NCI-H526 (cell line): ENCODE data around the gene PGM3.
A peak's percentile ranks its signal among the peaks of the same experiment; 100 is the strongest.

Source experiments
- DNase-seq, 2 experiments: peaks; one replicate each; lab custom pipeline; 2025; lab: John Stamatoyannopoulos, UW

The PGM3 gene

DNA sequence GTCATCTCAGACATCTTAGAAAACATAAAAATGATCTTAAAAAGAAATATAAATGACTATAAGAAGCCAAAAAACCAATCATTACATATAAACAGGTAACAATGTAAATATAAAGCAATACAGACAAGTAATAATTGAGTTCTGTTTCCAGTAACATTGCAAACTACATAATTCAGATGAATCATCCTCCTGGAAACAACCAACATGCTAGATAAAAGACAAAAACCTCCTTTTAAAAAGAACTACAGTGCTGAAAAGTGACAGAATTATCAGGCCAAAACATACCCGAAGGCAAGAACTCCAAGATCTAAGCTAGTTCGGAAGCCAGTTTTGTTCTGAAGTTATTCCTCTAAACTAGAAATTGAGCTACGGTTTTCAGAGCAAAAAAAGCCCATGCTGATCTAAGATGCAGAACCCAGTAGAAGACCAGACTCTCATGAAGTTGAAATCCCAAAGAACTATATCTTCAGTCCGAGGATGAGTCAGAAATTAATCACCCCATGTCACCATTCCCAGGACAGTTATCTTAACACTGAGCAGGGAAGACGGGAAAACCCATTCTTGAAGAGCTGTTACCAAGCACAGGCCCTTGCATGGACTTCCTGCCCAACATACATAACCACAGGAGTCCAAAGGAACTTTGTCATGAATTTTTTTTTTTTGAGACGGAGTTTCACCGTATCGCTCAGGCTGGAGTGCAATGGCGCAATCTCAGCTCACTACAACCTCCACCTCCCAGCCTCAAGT lies 9.8 kb downstream of the PGM3 start:
- DNase-seq: no peak

DNA sequence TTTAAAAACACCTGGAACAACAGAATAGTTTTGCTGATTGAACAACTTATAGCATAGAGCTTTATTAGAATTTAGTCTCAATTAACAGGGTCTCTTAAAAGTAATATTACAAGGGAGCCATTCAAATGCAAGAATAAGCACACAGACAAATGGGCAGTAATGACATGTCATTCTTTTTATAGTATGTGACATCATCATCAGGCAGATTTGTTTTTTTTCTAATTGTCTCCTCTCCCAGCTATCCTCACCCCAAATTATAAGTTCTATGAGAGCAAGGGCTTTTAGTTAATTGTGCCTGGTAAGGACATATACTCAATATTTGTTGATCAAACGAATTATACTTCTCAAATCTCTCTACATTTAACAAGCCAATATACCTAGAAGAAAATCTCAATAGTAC lies 11.0 kb downstream of the PGM3 start:
- no peak for DNase-seq

GRCh38 chr6:83180426-83180950 lies 12.6 kb downstream of the PGM3 start:
- no peak for DNase-seq

- no peak for DNase-seq
Observed at GRCh38 chr6:83176246-83176645, 16.8 kb downstream of the PGM3 start.

- no peak for DNase-seq
Observed at GRCh38 chr6:83169511-83169910, 23.6 kb downstream of the PGM3 start.

- no peak for DNase-seq
Observed at GRCh38 chr6:83169106-83169505, 24.0 kb downstream of the PGM3 start.

GRCh38 chr6:83168556-83168955 lies 24.5 kb downstream of the PGM3 start:
- DNase-seq: no peak

GRCh38 chr6:83167726-83168278 lies 25.3 kb downstream of the PGM3 start:
- DNase-seq: no peak

DNA sequence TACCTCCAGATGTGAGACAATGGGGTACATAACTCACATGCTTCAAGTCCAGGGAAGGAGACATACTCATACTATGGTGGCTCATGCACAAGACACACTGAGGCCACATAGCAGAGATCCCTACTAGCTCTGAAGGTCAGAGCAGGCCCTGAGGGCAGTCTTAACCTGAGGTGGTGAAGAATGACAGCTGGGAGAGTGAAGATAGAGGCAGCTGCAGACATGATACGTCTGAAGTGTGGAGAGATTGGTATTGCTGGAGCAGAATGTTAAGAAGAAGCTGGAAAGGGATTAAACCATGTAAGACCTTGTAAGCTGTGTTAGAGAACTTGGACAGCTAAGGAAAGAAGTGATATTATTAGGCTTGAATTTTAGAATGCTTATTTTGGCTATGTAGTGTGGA lies 32.9 kb downstream of the PGM3 start:
- no peak for DNase-seq

DNA sequence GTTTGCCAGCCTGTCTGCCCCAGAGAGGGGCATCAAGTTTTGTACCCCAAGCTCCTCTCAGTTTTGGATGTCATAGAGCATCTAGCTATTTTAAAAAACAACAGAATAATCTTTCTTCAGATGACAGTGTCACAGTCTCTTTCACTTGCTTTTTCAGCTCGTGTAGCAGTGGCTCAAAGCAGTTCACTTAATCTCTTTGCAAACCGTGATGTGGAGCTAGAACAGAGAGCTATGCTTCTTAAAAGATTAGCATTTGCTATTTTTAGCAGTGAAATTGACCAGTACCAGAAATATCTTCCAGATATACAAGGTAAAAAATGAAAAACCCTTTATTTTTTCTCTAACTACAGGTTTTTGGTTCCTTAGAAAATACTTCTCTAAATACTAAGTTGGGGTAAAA lies 37.3 kb downstream of the PGM3 start:
- no peak for DNase-seq

DNA sequence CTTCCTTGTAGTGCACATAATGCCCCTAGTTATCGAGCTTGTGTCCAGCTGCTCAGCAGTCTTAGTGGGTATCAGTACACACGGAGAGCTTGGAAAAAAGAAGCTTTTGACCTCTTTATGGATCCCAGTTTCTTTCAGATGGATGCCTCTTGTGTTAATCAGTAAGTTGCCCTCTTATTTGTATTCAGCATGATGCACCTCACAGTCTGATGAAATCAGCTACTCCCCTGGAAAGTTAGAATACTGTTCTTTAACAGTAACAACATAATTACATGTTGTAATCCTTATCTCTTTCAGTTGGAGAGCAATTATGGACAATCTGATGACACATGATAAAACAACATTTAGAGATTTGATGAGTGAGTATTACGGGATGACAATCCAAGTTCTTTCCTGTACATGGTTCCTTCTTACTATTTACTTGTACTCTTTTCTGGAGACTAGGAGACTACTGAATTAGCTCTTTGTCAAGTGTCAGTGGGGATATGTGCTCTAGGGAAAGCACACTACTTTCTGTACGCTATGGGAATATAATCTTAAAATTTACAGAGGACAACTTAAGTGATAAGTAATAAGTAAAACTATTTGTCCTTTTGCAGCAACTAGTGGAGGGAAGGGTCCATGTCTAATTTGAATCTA lies 39.1 kb downstream of the PGM3 start:
- no peak for DNase-seq

DNA sequence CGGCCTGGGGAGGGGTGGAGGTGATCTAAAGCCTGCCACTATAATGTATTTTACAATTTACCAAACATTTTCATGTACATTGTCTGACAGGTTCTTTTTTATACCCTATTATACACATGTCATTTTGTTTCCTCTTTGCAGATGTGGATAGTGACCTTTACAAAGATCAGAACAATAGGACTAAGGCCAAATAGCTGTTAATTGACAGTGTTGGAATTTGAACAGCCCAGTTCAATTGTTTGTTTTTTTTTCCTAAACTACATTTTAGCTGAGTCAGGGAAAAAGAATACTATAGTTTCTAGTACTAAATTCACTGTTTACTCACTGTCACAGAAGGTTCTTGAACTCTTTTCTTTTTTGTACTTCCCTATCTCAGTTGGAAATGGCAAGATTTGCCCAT lies 40.2 kb downstream of the PGM3 start:
- no peak for DNase-seq

- DNase-seq: no peak
Observed at GRCh38 chr6:83151114-83151513, 42.0 kb downstream of the PGM3 start.

DNA sequence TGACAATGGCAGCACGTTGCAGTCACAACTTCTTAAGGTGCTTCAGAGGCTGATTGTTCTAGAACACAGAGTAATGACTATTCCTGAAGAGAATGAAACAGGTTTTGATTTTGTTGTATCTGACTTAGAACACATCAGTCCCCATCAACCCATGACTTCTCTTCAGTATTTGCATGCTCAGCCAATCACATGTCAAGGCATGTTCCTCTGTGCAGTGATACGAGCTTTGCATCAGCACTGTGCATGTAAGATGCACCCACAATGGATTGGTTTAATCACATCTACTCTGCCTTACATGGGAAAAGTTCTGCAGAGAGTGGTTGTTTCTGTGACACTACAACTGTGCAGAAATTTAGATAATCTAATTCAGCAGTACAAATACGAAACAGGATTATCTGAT lies 54.3 kb downstream of the PGM3 start:
- DNase-seq: peak in 1 of 2 experiments; percentile 25

DNA sequence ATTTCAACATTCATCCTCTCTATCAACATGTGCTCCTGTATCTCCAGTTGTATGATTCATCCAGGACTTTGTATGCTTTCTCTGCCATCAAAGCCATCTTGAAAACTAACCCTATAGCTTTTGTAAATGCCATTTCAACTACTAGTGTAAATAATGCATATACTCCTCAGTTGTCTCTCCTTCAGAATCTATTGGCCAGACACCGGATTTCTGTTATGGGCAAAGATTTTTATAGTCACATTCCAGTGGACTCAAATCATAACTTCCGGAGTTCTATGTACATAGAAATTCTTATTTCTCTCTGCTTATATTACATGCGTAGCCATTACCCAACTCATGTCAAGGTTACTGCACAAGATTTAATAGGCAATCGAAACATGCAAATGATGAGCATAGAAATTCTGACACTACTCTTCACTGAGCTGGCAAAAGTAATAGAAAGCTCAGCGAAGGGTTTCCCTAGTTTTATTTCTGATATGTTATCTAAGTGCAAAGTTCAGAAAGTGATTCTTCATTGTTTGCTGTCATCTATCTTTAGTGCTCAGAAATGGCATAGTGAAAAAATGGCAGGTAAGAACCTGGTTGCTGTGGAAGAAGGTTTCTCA lies 54.8 kb downstream of the PGM3 start:
- no peak for DNase-seq

DNA sequence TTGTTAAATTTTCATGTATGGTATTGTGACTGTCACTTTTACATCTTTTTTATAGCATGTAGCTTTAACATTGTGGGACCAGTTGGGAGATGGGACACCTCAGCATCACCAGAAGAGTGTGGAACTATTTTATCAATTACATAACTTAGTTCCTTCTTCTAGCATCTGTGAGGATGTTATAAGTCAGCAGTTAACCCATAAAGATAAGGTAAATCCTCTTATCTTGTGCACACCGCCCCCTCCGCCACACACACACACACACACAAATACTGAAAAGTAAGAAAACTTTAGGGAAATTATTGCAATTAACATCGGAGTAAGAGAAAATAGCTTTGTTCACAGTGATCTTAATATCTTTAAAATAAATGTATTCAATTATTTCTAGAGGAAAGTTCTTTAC lies 60.9 kb downstream of the PGM3 start:
- DNase-seq: no peak

DNA sequence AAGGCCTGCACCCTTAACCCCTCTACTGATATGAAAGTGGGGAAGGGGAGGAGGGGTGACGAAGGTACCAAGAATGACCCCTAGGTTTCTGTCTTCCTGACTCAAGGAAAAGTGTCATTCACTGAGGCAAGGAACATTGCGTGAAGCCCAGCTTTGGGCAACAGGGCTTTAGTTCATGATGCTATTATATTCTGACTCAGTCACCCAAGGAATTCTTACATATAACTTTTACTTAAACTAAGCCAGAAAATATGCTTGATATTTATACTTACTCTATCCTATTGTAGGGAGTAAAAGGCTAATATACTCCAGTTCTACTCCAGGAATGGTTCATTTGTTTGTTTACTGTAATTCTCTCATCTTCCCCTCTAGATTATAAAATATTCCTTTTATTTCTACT lies 65.1 kb downstream of the PGM3 start:
- no peak for DNase-seq

DNA sequence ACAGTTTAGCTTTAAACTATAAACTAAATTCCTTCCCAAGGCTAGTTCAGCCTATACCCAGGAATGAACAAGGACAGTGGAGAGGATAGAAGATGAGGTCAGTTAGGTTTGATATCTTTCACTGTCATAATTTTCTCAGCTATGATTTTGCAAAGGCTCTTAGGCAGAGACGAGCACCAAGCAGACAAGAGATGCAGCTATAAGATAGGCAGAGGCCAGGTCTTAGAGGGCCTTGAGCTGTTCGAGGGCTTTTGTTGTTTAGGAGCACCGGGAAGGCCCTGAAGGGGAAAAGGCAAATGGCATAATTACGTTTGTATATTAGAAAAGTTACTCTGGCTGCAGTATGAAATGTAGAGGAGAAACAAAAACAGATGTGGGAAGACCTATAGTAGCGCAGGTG lies 65.8 kb downstream of the PGM3 start:
- no peak for DNase-seq

- DNase-seq: no peak
Observed at GRCh38 chr6:83126807-83127206, 66.3 kb downstream of the PGM3 start.

DNA sequence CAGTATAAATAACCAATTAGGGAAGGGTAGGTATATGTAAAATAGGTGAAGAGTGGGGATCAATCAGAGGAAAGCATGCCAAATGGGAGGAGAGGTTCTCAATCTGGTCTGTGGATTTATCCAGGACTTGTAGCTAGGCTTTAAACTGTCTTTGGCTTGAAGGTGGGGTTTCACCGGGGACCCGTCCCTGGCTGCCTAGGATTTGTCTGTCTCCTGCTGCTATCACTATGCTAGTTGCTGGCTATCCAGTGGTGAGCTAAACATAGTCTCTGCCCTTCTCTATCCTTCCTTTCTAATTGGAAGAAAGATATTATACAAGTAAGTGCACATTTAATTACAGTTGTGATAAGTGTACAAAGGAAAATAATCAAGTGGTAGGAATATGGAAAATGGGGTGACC lies 66.8 kb downstream of the PGM3 start:
- DNase-seq: no peak

GRCh38 chr6:83125425-83125824 lies 67.6 kb downstream of the PGM3 start:
- no peak for DNase-seq

DNA sequence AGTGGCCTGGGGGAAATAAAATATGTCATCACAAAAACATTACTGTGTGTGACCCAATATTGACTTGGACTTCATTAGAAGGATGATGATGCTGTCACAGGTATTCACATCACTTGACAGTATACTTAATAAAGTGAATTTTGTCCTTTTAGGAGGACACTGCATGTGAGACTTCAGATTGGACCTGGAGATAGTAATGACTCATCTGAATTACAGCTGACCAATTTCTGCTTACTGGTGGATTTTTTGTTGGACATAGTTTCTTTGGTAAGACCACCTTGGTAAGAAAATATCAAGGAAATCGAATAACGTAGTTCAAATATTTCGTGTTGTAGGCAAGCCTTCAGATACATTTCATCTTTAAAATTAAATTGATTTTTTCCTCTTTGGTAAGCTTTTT lies 68.5 kb downstream of the PGM3 start:
- DNase-seq: no peak

GRCh38 chr6:83119742-83120300 lies 73.2 kb downstream of the PGM3 start:
- no peak for DNase-seq
